GM21529 (cell line): ENCODE results near the gene FUOM.

Experiments
- ATAC-seq: cut with Tn5 transposase; IDR thresholded peaks from one replicate; pipeline ENCODE4 v1.9.1; 2021; ENCODE audit not compliant: unreplicated experiment

Gene FUOM

GRCh38 chr10:133315847-133316246 lies 42.0 kb downstream of the FUOM start:
- ATAC-seq = no peak

- no peak for ATAC-seq
These were observed 42.9 kb downstream of the FUOM start for GRCh38 chr10:133314911-133315310.

GRCh38 chr10:133313192-133313591 lies 44.6 kb downstream of the FUOM start:
- ATAC-seq = no peak

GRCh38 chr10:133312769-133313145 lies 45.1 kb downstream of the FUOM start:
- ATAC-seq = no peak

- no peak for ATAC-seq
These were observed 45.6 kb downstream of the FUOM start for GRCh38 chr10:133312016-133312768.

- ATAC-seq = no peak
These were observed 46.2 kb downstream of the FUOM start for GRCh38 chr10:133311570-133311969.

- no peak for ATAC-seq
These were observed 47.0 kb downstream of the FUOM start for GRCh38 chr10:133310789-133311188.

- no peak for ATAC-seq
These were observed 47.4 kb downstream of the FUOM start for GRCh38 chr10:133310399-133310755.

- ATAC-seq = no peak
These were observed 48.0 kb downstream of the FUOM start for GRCh38 chr10:133309720-133310398.

- peak; percentile 70 for ATAC-seq
These were observed 48.6 kb downstream of the FUOM start for GRCh38 chr10:133309100-133309719.

GRCh38 chr10:133308421-133309099 lies 49.3 kb downstream of the FUOM start, which contains the start of the genes TUBGCP2 and ZNF511:
Gene TUBGCP2, minus strand, starts transcription at chr10:133308872. Its CDS starts 5,931 bp downstream, at chr10:133302941.
Gene ZNF511, plus strand, starts transcription at chr10:133308914. Its CDS starts 30 bp downstream, at chr10:133308944.
- ATAC-seq = peak; percentile 79

- peak; percentile 42 for ATAC-seq
These were observed 49.9 kb downstream of the FUOM start for GRCh38 chr10:133307776-133308420.

GRCh38 chr10:133306941-133307379 lies 50.9 kb downstream of the FUOM start:
- ATAC-seq = no peak

GRCh38 chr10:133306097-133306476 lies 51.7 kb downstream of the FUOM start:
- ATAC-seq = no peak
